Esophagus mucosa (tissue), 1 donor: ENCODE measurements around the gene RAB4A. TPM values are rescaled to one million over a fixed set of nuclear protein-coding genes. Genes with fewer than 3 reads are reported as not detected.

Experiments
- ATAC-seq: fragments of 200-7000 bp; cut with Tn5 transposase; one replicate; pipeline ENCODE4 v1.9.1; 2020
- total RNA-seq: library from RNA; stranded (reverse); gene quantifications from one replicate; pipeline ENCODE4 v1.2.4, GENCODE V29; 2023
- donor health status: DM: yes; HTN: yes; CAD: no.

Gene RAB4A, protein sequence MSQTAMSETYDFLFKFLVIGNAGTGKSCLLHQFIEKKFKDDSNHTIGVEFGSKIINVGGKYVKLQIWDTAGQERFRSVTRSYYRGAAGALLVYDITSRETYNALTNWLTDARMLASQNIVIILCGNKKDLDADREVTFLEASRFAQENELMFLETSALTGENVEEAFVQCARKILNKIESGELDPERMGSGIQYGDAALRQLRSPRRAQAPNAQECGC
- total RNA-seq, result 58.5 TPM

DNA sequence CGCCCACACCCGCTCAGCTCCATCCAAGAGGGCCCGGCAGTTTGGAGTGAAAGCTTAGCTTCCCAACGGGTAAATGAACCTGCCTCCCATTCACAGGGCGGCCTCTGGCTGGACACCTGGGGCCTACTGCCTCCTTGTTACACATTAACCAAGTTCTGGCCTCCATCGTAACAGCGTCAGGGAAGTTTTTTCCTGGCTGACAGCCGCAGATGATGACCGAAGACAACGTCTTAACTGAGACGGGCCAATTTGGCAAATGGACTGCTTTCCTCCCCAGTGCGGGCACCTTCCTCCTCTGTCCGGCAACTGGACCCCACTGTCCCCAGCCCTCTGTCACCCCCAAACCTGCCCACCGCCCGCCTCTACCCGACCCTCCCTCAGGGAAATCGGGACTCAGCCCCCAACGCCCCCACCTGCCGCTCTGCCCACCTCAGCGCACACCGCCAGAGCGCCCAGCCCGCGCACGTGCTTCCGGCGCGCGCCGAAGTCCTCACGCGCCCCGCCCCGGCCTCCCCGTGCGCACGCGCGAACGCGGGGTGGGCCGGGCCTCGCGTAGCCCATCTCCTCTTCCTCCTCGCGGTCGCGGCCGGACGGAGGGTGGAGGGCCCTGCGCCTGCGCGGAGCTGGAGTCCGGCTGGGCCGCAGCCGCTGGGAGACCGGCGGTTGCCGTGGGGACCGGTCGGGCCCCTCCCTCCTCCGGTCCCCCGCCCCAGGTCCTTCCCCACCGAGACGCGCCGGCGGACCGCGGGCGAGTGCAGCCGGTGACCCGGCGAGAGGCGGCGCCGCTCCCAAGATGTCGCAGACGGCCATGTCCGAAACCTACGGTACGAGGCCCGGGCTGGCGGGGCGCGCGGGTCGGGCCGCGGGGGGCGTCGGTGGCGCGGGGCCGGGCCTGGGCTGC, at the start of gene RAB4A:
RAB4A (plus strand) TSS at position 565 of the 901 bp plus-strand sequence; CDS start at position 794, 229 bp downstream.
- ATAC-seq, result peak; percentile 91

DNA sequence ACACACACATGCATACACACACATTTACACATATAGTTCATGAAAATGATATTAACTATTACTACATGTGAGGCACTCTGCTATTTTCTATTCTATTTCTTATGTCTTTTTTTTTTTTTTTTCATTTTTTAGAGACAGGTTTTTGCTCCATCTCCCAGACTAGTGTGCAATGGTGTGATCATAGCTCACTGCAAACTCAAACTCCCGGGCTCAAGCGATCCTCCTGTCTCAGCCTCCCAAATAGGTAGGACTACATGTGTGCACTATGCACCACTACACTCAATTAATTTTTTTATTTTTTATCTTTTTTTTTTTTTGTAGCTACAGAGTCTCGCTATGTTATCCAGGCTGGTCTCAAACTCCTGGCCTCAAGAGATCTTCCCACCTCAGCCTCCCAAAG, 48.8 kb upstream of the RAB4A start:
- no peak for ATAC-seq

DNA sequence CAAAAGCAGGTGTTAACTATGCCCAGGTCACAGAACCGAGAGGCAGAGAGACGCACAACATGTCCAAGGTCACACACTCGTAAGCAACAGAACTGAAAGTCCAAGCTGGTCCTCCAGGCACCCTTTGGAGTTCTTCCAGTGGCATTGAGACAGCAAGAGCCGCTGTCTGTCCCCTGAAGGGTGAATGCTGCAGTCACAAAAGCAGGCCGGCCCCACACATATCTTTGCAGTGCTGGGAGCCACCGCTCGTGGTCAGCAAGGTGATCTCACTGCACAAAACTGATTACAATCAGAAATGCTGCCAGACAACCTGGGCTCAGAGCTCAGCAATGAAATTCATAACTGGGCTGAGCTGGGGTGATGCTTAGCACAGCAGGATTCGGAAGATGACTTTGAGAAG, 47.4 kb upstream of the RAB4A start:
- no peak for ATAC-seq

- ATAC-seq, result no peak
Observed at GRCh38 chr1:229224308-229224707, 46.6 kb upstream of the RAB4A start.

GRCh38 chr1:229225331-229225782, 45.6 kb upstream of the RAB4A start:
- peak; percentile 59 for ATAC-seq

- ATAC-seq, result no peak
Observed at GRCh38 chr1:229226796-229227195, 44.1 kb upstream of the RAB4A start.

DNA sequence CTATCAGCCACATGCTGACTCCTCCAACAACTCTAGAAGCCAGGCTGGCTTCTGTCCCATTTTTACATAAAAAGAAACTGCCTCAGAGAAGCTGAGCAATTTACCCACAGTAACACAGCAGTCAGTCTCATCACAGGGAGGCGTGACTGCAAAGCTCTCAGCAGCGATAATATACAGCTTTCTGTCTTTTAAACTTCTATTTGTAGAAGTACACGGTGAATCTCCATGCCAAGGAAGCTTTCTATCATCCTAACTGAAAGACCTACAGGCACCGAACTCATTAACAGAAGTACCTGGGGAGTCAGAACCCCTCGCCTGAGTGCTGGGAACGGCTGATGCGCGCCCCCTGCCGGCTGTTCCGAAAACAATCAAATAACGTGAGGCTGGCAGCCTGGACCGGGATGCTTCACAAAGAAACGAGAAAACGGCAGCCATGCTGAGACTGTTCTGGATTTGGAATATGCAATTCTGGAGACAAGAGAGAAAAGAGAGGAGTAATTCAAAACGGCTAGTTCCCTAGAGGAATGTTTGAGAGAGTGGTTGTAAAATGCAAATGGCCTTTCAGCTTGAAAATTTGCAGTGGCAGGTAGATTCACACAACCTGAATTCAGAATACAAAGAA, 43.5 kb upstream of the RAB4A start:
- ATAC-seq, result no peak

- no peak for ATAC-seq
Observed at GRCh38 chr1:229228522-229228921, 42.4 kb upstream of the RAB4A start.

- ATAC-seq, result peak; percentile 15
Observed at GRCh38 chr1:229229137-229229720, 41.7 kb upstream of the RAB4A start.

GRCh38 chr1:229229721-229230139, 41.2 kb upstream of the RAB4A start:
- peak; percentile 34 for ATAC-seq

DNA sequence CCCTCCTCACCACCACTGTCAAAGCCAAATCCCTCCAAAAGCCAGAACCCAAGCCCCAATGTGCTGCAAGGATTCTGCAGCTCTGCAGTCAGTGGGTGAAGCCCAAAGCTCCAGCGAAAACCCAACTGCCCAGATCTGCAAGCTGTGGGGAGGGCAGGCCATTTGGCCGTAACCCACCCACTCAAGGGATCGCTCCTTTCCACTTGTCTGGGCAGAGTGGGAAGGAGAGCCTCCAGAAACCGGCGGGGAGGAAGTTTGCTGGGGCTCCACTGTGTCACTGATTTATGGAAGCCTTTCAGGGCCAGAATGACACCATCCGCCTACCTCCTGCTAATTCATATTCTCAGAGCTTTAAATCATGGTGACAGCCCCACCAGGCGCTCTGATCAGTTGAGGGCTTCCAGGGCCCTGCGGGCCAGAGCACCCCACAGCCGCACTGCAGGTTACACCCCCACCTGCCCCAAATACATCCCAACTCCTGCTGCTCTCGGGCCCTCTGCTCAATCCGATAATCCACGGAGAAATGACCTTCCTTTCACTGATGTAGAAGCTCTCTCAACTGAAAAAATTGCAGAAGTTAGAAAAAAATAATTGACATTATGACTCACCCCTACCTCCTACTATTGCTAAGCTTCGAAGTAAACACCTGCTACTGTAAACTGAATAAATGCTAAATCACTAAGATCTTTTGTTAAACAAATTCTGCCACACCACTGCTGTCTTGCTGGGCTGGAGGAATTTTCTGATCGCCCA, 40.6 kb upstream of the RAB4A start:
- ATAC-seq, result peak; percentile 36

DNA sequence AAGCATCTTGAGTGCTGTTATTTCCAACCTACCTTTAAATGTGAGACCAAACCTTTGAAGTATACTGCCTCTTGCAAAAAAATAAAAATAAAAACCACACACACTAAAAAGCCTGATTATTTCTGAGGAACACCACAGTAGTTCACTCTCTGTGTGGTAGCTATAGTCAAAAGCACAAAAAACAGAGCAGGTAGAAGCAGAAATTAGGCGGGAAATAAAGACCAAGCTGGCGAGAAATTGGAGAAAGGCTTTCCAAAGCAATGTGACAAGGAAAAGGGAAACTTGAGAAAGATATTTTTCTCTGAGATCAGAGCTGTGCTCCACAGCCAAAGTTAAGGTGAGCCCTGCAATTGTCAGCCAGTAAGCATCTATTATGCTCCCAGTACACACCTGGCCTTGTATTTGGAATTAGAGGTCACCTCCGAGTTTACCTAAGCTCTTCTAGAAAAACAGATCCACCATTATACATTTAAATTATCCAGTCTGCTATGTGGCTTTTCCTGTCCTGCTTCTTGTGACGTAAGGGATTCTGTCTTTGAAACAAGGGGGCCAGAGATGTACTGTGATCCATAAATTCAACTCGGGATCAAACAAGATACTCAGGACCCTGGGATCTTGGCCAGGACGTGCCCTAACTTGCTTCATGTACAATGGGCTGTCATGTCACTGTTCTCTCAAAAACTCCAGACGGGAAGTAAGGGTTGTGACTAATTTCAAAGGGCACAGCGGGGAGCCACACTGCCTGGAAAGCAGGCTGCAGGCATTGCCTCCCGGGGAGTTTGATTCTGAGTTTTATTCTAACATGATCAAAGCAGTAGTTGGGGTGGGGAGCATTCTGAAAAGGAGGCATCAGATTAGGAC, 39.8 kb upstream of the RAB4A start:
- ATAC-seq, result peak; percentile 72

DNA sequence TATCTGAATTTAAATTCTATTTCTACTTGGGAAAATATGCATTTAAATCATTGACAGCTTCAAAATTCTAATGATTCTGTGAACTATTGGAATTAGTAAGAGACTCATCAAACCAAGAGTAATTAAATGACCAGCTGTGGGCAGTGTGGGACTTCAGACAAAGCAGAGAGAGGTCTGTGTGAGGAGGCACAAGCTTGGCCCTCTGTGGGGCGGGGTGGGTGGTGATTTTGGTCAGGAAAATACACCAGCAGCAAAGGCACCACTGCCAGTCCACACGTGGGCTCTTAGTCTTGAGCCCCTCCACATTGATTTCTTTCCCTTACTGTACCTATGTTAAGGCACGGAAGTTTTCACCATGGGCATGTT, 39.2 kb upstream of the RAB4A start:
- ATAC-seq, result no peak

DNA sequence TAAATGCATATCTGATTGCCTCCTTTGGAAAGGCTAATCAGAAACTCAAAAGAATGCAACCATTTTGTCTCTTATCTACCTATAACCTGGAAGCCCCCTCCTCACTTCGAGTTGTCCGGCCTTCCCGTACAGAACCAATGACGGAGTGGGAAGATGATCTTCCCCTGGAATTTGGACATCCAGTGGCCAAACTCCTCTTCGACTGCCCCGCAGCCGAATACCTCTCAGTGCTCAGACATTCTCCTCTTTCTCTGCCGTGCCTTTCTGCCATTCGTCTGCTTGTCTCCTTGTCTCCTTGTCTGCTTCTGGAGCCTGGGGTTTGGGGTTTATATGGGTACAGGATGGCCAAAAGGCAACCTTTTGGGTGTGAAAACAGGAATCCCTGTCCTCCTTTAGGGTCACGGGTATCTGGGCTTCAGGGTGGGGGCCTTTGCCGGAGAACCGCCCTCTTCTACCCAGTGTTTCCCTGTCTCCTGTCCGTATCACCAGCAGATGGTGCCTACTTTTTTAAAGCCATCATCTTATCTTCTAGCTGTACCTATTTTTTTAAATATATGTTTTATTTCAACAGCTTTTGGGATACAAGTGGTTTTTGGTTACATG, 35.9 kb upstream of the RAB4A start:
- no peak for ATAC-seq

DNA sequence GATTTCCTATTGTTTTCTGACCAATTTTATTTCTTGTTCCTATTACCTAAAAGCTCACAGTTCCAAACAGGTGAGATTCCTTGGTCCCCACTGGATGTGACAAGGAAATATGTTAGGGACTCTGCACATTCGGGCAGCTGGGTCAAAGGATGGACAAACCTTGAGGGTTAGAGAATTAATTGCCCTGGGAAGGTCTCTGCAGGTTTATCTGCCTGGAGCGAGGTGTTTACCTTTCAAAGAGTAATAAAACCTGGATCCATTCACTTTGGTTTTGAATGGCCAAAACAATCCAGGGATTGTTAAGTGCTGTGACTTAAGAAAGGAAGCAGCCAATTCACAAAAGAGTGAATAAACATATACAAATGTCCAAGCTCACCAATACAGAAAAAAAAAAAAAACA, 33.6 kb upstream of the RAB4A start:
- no peak for ATAC-seq

DNA sequence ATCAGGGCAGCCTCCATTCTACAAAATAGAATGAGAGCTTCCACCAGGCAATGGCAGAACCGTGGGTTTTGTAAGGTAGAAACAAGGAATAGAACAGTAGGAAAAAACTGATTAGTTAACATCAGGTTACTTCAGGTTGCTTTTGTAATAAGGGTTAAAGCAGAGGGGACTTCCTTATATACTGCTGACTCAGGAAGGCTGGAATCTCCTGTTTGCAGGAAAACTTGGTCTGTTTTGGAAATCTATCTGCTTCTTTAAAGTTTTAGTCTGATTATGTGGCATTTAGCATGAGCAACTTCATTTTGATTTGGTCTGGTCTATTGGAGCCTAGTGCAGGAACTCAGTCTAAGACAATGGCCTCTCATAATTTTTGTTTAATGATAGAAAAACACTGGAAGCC, 32.7 kb upstream of the RAB4A start:
- ATAC-seq, result no peak

GRCh38 chr1:229238674-229239415, 32.1 kb upstream of the RAB4A start:
- ATAC-seq, result peak; percentile 63

DNA sequence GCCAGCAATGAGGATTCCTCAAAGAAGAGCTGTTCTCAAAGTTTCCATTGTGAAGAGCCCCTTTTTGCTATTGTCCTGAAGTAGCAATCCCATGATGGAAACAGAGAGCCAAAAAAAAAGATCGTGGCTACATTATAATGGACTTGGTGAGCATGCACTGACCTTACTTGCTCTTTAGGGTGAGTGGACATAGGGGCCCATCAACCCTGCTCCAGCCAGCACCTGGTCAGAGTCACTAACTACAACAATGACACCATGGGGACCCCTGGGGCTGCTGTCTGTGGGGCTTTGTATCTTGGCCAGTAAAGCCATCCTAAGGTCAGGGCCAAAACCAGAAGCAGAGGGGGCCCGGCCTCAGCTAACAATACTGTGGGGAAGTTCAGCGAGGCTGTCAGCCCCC, 30.4 kb upstream of the RAB4A start:
- no peak for ATAC-seq

DNA sequence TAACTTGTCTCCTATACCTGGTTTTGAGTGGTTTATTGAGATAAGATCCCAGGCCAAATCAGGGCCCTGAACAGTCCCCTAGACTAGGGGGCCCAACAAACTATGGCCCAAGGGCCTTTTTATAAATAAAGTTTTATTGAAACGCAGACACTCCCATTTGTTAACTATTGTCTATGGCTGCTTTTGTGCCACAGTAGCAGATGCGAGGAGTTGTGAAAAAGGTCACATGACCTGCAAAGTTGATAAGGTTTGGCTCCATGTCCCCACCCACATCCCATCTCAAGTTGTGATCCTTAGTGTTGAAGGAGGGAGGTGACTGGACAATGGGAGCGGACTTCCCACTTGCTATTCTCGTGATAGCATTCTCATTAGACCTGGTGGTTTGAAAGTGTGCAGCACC, 29.5 kb upstream of the RAB4A start:
- ATAC-seq, result no peak

DNA sequence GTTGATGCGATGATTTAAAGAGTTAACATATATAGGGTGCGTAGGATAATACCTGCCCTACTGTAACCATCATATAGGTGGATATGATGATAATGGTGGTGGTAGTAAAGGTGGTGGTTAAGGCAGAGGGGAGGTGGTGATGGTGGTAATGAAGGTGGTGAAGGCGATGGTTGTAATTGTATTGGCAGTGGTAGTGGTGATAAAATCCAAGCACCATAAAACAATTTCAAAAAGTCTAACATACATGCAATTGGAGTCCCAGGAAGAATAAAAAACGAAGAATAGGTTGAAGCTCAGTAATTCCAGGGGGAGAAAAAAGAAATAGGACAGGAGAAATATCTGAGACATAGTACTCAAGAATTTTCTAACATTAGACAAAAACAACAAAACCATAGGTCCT, 27.3 kb upstream of the RAB4A start:
- no peak for ATAC-seq
